Thymus (tissue), 11 donors: Measurements from ENCODE around the gene WDR93. TPM values are rescaled to one million over a fixed set of nuclear protein-coding genes. Genes with fewer than 3 reads are reported as not detected.

Experiments
- DNase-seq, 9 donors: peaks; one replicate each; pipeline ENCODE4 v3.0.0-alpha.2; 2013; ENCODE audit warnings: low spot score in 9 of 9, low read depth in 6 of 9, missing footprints in 1 of 9
- H3K27ac ChIP-seq, 2 donors: one replicate each; pipeline ENCODE4 v1.5.1; 2013; ENCODE audit warnings: control low read depth in 1 of 2, low read depth in 1 of 2, low read length in 1 of 2, mild to moderate bottlenecking in 1 of 2, moderate library complexity in 1 of 2
- H3K27me3 ChIP-seq, 2 donors: one replicate each; pipeline ENCODE4 v1.5.1; 2013; ENCODE audit warnings: low read length in 1 of 2; ENCODE audit not compliant: control insufficient read depth in 2 of 2, insufficient read depth in 1 of 2
- H3K36me3 ChIP-seq, 2 donors: one replicate each; pipeline ENCODE4 v1.5.1; 2013; ENCODE audit warnings: low read length in 1 of 2, mild to moderate bottlenecking in 1 of 2, moderate library complexity in 1 of 2; ENCODE audit not compliant: control insufficient read depth in 2 of 2, insufficient read depth in 2 of 2
- H3K4me1 ChIP-seq, 2 donors: one replicate each; pipeline ENCODE4 v1.5.1; 2013; ENCODE audit warnings: low read length in 2 of 2; ENCODE audit not compliant: control insufficient read depth in 2 of 2, insufficient read depth in 2 of 2
- H3K4me3 ChIP-seq, 2 donors: one replicate each; pipeline ENCODE4 v1.5.1; 2013; ENCODE audit warnings: low read length in 2 of 2, control low read depth in 1 of 2, mild to moderate bottlenecking in 1 of 2
- H3K9me3 ChIP-seq, 2 donors: one replicate each; pipeline ENCODE4 v1.5.1; 2013; ENCODE audit warnings: low read length in 1 of 2, mild to moderate bottlenecking in 1 of 2; ENCODE audit not compliant: control insufficient read depth in 2 of 2, insufficient read depth in 1 of 2
- WGBS: extraction: QIAGEN DNeasy Blood & Tissue Kit; methylation state at CpG from one replicate; pipeline ENCODE4 v1.1.7; 2013; 5-methylcytosine and 5-hydroxymethylcytosine counted together
- polyA plus RNA-seq: library from polyadenylated mRNA; stranded (reverse); fragments of 200-250 nt; gene quantifications from one replicate; pipeline ENCODE4 v1.2.3, GENCODE V29; 2013
- total RNA-seq: library from RNA; stranded (reverse); fragments of 120-200 nt; gene quantifications from one replicate; pipeline ENCODE4 v1.2.4, GENCODE V29; 2013
- donor health status: healthy.

The WDR93 gene
- total and polyA plus RNA-seq, 2 donors = 0.09 to 0.32 TPM

DNA sequence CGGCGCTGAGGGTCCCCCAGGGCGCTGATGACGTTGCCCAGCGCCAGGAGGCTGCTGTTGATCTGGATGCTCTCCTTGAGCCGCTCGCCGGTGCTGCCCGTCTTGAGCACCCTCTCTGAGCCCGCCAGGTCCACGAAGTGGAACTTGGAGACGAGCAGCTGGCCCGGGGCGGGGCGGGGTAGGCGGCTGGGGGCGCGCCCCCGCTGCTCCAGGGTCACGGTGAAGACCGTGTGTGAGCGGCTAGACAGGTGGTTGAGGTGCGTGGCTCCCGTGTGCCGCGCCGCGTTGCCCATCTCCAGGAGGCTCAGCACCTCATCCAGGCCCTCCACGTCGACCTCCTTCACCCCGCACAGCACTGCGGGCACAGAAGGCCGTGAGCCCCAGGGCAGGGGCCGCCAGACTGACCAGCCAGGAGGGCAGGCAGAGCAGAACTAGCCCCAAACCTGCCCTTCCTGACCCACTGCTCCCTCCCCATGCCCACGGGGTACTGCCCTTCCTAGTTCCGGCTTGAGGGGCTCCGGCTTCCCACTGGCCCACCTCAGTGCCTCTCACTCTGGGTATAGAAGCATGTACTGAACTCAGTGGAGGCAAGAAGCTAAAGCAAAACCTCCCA lies 41.5 kb upstream of the WDR93 start:
- Histone ChIP-seq H3K4me1 (no peaks in the 10 kb centered on the region), H3K27me3 (peaks cover 0 to 2% of the 10 kb centered on the region in 2 donors), H3K27ac (no peak overlapping the region), H3K4me3 (no peak overlapping the region), H3K9me3 (peaks cover 0 to 4% of the 10 kb centered on the region in 2 donors), H3K36me3 (peaks cover 0 to 11% of the 10 kb centered on the region in 2 donors)
- DNase-seq = no peak
- 99% methylated on average over 37 of the region's 37 CpGs for WGBS

DNA sequence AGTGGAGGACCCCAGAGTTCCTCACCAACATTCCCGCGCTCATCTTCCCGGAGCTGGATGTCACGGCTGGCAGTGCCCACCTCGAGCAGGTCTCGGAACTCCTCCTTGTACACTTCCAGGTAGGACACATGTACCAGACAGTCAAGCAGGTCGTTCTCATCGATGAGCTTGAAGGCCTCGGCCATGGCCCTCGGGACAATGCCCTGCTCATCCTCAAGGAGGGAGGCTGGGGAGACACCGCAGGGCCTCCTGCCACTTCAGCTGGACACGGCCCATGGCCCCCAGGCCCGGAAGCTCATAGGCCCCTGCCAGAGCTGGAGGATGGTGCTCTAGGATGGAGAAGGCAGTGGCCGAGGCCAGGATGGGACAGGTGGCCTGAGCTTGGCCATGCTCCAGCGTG lies 40.9 kb upstream of the WDR93 start:
- H3K27ac ChIP-seq = no peak overlapping the region
- peaks cover 0 to 4% of the 10 kb centered on the region in 2 donors for H3K9me3 ChIP-seq
- peaks cover 4 to 6% of the 10 kb centered on the region in 2 donors for H3K4me1 ChIP-seq
- H3K36me3 ChIP-seq = peaks cover 0 to 10% of the 10 kb centered on the region in 2 donors
- no peak for DNase-seq
- peaks cover 0 to 8% of the 10 kb centered on the region in 2 donors for H3K27me3 ChIP-seq
- WGBS = 96% methylated on average over 15 of the region's 15 CpGs
- H3K4me3 ChIP-seq = no peak overlapping the region

DNA sequence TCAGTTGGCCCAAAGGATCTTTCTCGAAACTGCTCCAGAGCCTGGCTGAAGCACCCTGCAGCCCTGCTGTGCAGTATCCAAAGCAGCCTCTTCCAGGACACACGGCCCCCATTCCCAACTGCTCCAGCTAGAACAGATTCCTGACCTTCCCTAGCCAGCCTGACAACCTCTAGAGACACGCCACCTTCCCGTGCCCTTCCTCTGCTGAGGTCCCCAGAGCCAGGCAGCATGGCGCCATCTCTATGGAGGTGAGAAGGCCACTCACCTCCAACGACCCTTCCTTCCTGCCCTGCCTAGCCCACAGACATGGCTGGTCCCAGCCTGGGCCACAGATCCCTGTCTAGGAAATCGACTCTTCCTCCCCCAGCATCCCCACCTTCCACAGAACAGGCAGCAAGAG lies 38.5 kb upstream of the WDR93 start:
- no peak for DNase-seq
- peaks cover 4 to 10% of the 10 kb centered on the region in 2 donors for H3K4me1 ChIP-seq
- WGBS = 97% methylated on average over 7 of the region's 7 CpGs
- H3K9me3 ChIP-seq = peaks cover 0 to 4% of the 10 kb centered on the region in 2 donors
- peaks cover 0 to 5% of the 10 kb centered on the region in 2 donors for H3K36me3 ChIP-seq
- no peak overlapping the region for H3K27ac ChIP-seq
- no peak overlapping the region for H3K4me3 ChIP-seq
- H3K27me3 ChIP-seq = peaks cover 2 to 29% of the 10 kb centered on the region in 2 donors

GRCh38 chr15:89652666-89653065 lies 37.9 kb upstream of the WDR93 start:
- Histone ChIP-seq H3K27ac (no peak overlapping the region), H3K4me1 (peaks cover 4 to 10% of the 10 kb centered on the region in 2 donors), H3K36me3 (peaks cover 0 to 5% of the 10 kb centered on the region in 2 donors), H3K4me3 (no peak overlapping the region), H3K9me3 (peaks cover 0 to under 1% of the 10 kb centered on the region in 2 donors), H3K27me3 (peaks cover 2 to 29% of the 10 kb centered on the region in 2 donors)
- DNase-seq = no peak
- 90% methylated on average over 16 of the region's 16 CpGs for WGBS

- H3K36me3 ChIP-seq = peaks cover 0 to 5% of the 10 kb centered on the region in 2 donors
Observed at GRCh38 chr15:89653578-89653977, 37.0 kb upstream of the WDR93 start.

GRCh38 chr15:89654301-89654761 lies 36.3 kb upstream of the WDR93 start:
- peak overlapping the region; percentile 53 to 78 for H3K4me3 ChIP-seq
- no peaks in the 10 kb centered on the region for H3K36me3 ChIP-seq
- WGBS = 48% methylated on average over 14 of the region's 14 CpGs
- peak overlapping the region in 1 of 2 donors; percentile 5 for H3K27ac ChIP-seq
- H3K4me1 ChIP-seq = peaks cover 4 to 10% of the 10 kb centered on the region in 2 donors
- peaks cover 2 to 29% of the 10 kb centered on the region in 2 donors for H3K27me3 ChIP-seq
- no peaks in the 10 kb centered on the region for H3K9me3 ChIP-seq
- no peak for DNase-seq

More at GRCh38 chr15:89653578-89653977, 37.0 kb upstream of the WDR93 start:
- H3K27ac ChIP-seq = no peak overlapping the region
- H3K4me1 ChIP-seq = peaks cover 4 to 10% of the 10 kb centered on the region in 2 donors
- H3K27me3 ChIP-seq = peaks cover 2 to 29% of the 10 kb centered on the region in 2 donors
- DNase-seq = no peak
- H3K4me3 ChIP-seq = no peak overlapping the region
- 98% methylated on average over 2 of the region's 2 CpGs for WGBS
- no peaks in the 10 kb centered on the region for H3K9me3 ChIP-seq

DNA sequence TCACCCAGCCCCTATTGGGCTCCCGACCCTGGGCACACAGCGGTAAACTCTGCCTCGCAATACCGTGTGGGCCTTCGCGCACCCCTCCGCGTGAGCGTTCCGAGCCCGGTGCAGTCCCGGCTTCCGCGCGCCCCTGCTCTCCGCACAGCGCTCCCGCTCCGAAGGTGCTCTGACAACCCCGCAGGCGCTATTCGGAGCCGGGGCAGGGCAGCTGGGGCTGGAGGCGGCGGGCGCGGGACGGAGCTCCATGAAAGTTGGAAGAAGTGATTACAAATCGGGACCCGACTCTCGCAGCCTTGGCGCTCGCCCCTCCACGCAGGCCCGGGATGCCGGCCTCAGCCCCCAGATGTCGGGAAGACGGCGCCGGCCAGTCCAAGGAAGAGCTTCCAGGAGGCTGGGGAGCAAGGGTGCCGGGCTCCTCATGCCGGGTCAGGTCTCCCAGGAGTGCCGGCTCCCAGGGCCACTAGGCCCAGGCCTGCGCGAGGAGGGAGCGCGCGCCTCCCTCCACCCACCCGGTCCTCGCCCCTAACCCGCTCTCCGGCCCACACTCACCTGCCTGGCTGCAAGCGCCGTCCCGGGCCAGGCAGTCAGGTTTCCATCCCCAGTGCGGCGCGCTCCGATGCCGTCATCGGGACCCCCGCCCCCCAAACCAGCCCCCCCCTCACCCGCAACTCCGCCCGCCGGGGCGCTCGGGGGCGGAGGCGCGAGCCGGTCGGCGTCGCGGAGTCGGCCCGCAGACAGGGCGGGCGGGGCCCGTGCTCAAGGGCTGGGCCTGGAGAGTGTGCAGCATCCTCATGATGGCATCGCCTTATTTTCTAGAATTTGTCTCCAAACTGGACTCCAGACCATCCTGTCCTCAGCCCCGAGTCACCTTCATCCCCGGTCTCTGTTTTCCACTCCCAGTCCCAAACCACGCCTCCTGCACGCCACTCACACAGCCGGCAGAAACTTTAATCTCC lies 35.5 kb upstream of the WDR93 start, which contains the start of gene KIF7:
KIF7 (minus strand) TSS at position 621 of the 959 bp plus-strand sequence. CDS start 2,537 bp downstream, outside the sequence.
- 1% methylated on average over 87 of the region's 87 CpGs for WGBS
- Histone ChIP-seq H3K9me3 (no peaks in the 10 kb centered on the region), H3K4me3 (peak within 1 kb of the TSS; percentile 53 to 78), H3K27me3 (peaks cover 2 to 31% of the 10 kb centered on the region in 2 donors), H3K4me1 (peaks cover 4 to 10% of the 10 kb centered on the region in 2 donors), H3K27ac (peak within 1 kb of the TSS in 1 of 2 donors; percentile 5), H3K36me3 (no peaks in the 10 kb centered on the region)
- peak in 5 of 9 donors; percentile 21 to 55 (median 28) for DNase-seq

DNA sequence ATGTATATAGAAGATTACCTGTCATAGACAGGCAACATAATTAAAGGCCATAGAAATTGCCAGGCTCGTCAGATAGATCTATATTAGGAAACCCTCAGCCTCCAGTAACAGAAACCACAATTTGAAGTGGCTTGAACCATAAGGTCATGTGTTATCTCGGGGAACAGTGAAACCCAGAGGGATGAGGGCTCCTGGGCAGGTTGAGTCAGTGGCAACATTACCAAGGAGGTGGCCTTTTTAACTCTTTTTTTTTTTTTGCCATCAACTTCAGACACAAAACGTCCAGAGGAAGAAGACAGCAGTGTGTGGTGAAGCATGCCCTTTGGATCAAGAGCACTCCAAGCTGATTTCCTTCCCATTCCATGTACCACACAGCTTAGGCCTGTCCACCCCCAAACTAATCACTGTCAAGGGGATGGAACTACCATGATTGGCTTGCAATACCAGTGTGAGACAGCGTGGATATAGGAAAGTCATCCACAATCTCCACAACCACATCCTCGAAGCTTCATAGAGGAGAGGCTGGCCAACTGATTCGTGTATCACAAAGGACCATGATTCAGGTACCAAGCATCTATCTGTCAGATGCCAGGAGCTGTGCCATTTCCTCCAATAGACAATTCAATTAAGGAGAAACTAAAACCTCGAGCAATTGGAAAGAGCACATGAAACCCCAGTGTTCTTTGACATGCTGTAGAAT lies 34.3 kb upstream of the WDR93 start:
- H3K4me3 ChIP-seq = no peak overlapping the region
- 58% methylated on average over 7 of the region's 7 CpGs for WGBS
- H3K27me3 ChIP-seq = peaks cover 2 to 33% of the 10 kb centered on the region in 2 donors
- H3K36me3 ChIP-seq = no peaks in the 10 kb centered on the region
- DNase-seq = no peak
- no peak overlapping the region for H3K27ac ChIP-seq
- H3K9me3 ChIP-seq = no peaks in the 10 kb centered on the region
- H3K4me1 ChIP-seq = peaks cover 4 to 10% of the 10 kb centered on the region in 2 donors
